ENCODE results near the gene TTI1.

DNA sequence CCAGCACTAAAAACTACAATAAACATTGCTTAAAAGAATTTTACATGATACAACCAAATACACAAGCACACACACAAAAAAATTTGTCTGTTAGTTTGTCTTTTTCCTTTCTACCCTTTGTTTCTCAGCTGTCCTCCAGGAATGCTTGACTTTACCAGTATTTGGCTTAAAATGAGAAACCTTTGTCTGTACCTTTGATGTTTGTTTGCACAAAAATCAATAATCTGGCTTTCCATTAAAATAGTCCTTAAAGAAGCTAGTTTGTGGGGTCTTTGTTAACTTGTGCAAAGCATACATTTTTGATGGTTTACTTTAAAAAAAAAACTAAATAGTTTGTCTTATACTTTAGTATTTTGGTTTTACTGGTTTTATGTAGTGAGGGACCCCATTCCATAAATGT lies 49.6 kb upstream of the TTI1 start:
- no peak for TF ChIP-seq FOXK2 (IDR thresholded peaks at IDR 0.05)
- no peak for TF ChIP-seq ZNF384 (IDR thresholded peaks at IDR 0.05)
- no peak for TF ChIP-seq LEF1 (IDR thresholded peaks at IDR 0.05; ENCODE audit: borderline replicate concordance)
- no peak for TF ChIP-seq SP1 (IDR thresholded peaks at IDR 0.05)
- no peak for TF ChIP-seq FOXA1 (IDR thresholded peaks at IDR 0.05)
- no peak for TF ChIP-seq SUZ12 (IDR thresholded peaks at IDR 0.05)
- no peak for TF ChIP-seq BHLHE40 (IDR thresholded peaks at IDR 0.05; ENCODE audit: borderline replicate concordance)
- TF ChIP-seq FOXM1 (IDR thresholded peaks at IDR 0.05; ENCODE audit: borderline replicate concordance): no peak

Data from HEK293T (cell line).